ENCODE results near the gene NKX6-1.
A peak's percentile ranks its signal among the peaks of the same experiment; 100 is the strongest.

- TF ChIP-seq POLR2A (IDR thresholded peaks at IDR 0.05): no peak
- peak; percentile 53 to 61 (median 56) for TF ChIP-seq CTCF (IDR thresholded peaks at IDR 0.05)
Measured at GRCh38 chr4:84503495-84504437, 4.7 kb upstream of the NKX6-1 start.
